PFSK-1 (cell line): ENCODE data around the gene CD200.

Source experiments
- FOXP2 ChIP-seq: optimal IDR thresholded peaks from 2 replicates; pipeline ENCODE3; 2011; ENCODE audit warnings: borderline replicate concordance, control low read depth, inconsistent platforms; ENCODE audit not compliant: insufficient read depth; ENCODE audit errors: extremely low read length, extremely low read depth
- POLR2AphosphoS5 ChIP-seq: IDR thresholded peaks from 2 replicates; pipeline ENCODE4 v1.6.1; 2012; ENCODE audit warnings: low read depth, mild to moderate bottlenecking, control low read depth, low read length, moderate library complexity
- REST ChIP-seq, 2 experiments: IDR thresholded peaks; 2 replicates each; pipeline versions ENCODE4 v1.6.1 to v1.8.0; 2011 to 2012; ENCODE audit warnings: low read depth in 2 of 2, low read length in 2 of 2, control low read depth in 1 of 2, inconsistent platforms in 1 of 2, mild to moderate bottlenecking in 1 of 2, moderate library complexity in 1 of 2; ENCODE audit not compliant: insufficient read depth in 1 of 2
- SIN3A ChIP-seq: IDR thresholded peaks from 2 replicates; pipeline ENCODE4 v1.6.1; 2012; ENCODE audit warnings: mild to moderate bottlenecking, low read length, moderate library complexity, borderline replicate concordance; ENCODE audit not compliant: insufficient read depth
- TAF1 ChIP-seq: IDR thresholded peaks from 2 replicates; pipeline ENCODE4 v1.6.1; 2012; ENCODE audit warnings: low read length, control low read depth, borderline replicate concordance; ENCODE audit not compliant: insufficient read depth

CD200 gene

GRCh38 chr3:112365035-112365434, 32.1 kb downstream of the CD200 start:
- TF ChIP-seq POLR2AphosphoS5 = no peak
- TF ChIP-seq SIN3A = no peak
- no peak for TF ChIP-seq REST (IDR thresholded peaks at IDR 0.05; ENCODE audit: insufficient read depth in 1 of 2, low read depth in 2 of 2, low read length in 2 of 2)
- TF ChIP-seq TAF1 = no peak
- no peak for TF ChIP-seq FOXP2

- TF ChIP-seq REST (IDR thresholded peaks at IDR 0.05; ENCODE audit: insufficient read depth in 1 of 2, low read depth in 2 of 2, low read length in 2 of 2) (no peak), SIN3A (no peak), TAF1 (no peak), POLR2AphosphoS5 (no peak), FOXP2 (no peak)
These were observed 32.7 kb downstream of the CD200 start for GRCh38 chr3:112365636-112366035.

DNA sequence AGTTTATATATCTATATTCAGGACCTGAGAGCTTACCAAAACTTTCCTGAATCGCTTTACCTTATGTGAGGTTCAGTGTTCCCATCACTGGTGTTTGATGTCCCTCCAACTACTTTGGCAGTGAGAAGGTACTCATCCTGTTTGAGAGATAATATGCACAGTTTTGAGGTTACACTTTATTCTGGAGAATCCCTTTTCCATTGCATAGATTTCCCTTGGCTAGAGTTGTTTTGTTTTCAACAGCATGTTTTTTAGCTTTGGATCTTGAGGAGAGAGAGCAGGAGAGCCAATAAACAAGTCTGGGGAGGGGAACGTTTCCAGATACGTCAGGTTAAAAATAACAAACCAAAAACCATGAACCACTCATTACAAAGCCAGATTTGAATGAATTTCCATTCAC, 33.6 kb downstream of the CD200 start:
- no peak for TF ChIP-seq FOXP2
- no peak for TF ChIP-seq SIN3A
- no peak for TF ChIP-seq REST (IDR thresholded peaks at IDR 0.05; ENCODE audit: insufficient read depth in 1 of 2, low read depth in 2 of 2, low read length in 2 of 2)
- no peak for TF ChIP-seq POLR2AphosphoS5
- TF ChIP-seq TAF1 = no peak

- no peak for TF ChIP-seq REST (IDR thresholded peaks at IDR 0.05; ENCODE audit: insufficient read depth in 1 of 2, low read depth in 2 of 2, low read length in 2 of 2)
- TF ChIP-seq TAF1 = no peak
- TF ChIP-seq FOXP2 = no peak
- no peak for TF ChIP-seq POLR2AphosphoS5
- TF ChIP-seq SIN3A = no peak
These were observed 38.6 kb downstream of the CD200 start for GRCh38 chr3:112371569-112371968.

DNA sequence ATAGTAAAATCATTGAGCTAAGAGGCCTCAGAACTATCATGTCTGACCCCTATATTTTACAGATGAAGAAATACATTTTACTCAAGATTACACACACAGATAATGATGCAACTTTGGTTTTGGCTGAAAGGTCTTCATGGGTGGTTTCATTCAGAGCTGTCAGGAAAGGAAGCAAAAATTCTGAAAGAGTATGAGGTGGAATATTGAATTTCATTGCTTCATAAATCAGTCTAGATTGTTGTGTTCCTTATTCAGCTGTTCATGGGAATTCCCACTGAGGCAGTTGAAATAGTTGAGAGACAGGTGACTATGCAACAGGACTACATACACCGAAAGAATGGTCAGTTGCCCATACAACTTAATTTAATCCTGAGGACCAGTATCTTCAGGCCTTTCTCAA, 39.4 kb downstream of the CD200 start:
- no peak for TF ChIP-seq POLR2AphosphoS5
- no peak for TF ChIP-seq TAF1
- no peak for TF ChIP-seq FOXP2
- TF ChIP-seq REST (IDR thresholded peaks at IDR 0.05; ENCODE audit: insufficient read depth in 1 of 2, low read depth in 2 of 2, low read length in 2 of 2) = no peak
- TF ChIP-seq SIN3A = no peak
